ENCODE measurements around the gene ATAD3B. TPM values are rescaled to one million over a fixed set of nuclear protein-coding genes. Genes with fewer than 3 reads are reported as not detected.

Gene ATAD3B
- total and polyA plus RNA-seq, 2 of the 4 experiments (the other 2 are of a cell fraction): 13.8 to 29.0 TPM

DNA sequence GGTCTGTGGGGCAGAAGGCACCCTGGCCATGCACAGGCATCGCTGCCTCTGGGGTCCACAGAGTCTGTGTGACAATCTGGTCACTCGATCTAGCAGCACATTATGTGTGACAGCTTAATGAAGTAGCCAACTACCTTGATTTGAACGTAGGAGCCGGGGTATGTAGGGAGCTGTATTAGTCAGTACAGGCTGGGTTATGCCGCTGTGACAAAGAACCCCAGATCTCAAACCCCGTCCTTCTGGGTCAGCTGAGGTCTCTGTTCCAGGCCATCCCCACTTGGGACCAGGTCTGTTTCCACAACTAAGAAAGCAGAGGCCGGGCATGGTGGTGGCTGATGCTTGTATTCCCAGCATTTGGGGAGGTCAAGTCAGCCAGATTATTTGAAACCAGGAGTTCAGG lies 8.3 kb upstream of the ATAD3B start:
- H2BK15ac ChIP-seq (ENCODE audit: low read depth, low read length): no peak overlapping the region
- no peak overlapping the region for H2BK120ac ChIP-seq (ENCODE audit: low read depth, low read length)
- H3K18ac ChIP-seq (ENCODE audit: low read depth, low read length): no peak overlapping the region
- TF ChIP-seq, protein P1, sequence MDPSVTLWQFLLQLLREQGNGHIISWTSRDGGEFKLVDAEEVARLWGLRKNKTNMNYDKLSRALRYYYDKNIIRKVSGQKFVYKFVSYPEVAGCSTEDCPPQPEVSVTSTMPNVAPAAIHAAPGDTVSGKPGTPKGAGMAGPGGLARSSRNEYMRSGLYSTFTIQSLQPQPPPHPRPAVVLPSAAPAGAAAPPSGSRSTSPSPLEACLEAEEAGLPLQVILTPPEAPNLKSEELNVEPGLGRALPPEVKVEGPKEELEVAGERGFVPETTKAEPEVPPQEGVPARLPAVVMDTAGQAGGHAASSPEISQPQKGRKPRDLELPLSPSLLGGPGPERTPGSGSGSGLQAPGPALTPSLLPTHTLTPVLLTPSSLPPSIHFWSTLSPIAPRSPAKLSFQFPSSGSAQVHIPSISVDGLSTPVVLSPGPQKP (IDR thresholded peaks at IDR 0.05; ENCODE audit: borderline replicate concordance, low read depth, low read length): no peak
- no peak for TF ChIP-seq MAZ (IDR thresholded peaks at IDR 0.05; ENCODE audit: borderline replicate concordance, low read depth, low read length)
- no peak for TF ChIP-seq FOS (IDR thresholded peaks at IDR 0.05; ENCODE audit: low read depth, low read length)
- TF ChIP-seq RAD21 (IDR thresholded peaks at IDR 0.05; ENCODE audit: low read length): no peak
- TF ChIP-seq CEBPB (IDR thresholded peaks at IDR 0.05; ENCODE audit: low read depth, low read length): no peak
- TF ChIP-seq MXI1 (IDR thresholded peaks at IDR 0.05; ENCODE audit: borderline replicate concordance, low read depth, low read length): no peak
- TF ChIP-seq RFX5 (IDR thresholded peaks at IDR 0.05; ENCODE audit: low read depth, low read length): no peak
- TF ChIP-seq BHLHE40 (IDR thresholded peaks at IDR 0.05; ENCODE audit: low read depth, low read length): no peak
- TF ChIP-seq NFE2L2 (IDR thresholded peaks at IDR 0.05; ENCODE audit: low read depth, low read length): no peak
- TF ChIP-seq, protein P2, sequence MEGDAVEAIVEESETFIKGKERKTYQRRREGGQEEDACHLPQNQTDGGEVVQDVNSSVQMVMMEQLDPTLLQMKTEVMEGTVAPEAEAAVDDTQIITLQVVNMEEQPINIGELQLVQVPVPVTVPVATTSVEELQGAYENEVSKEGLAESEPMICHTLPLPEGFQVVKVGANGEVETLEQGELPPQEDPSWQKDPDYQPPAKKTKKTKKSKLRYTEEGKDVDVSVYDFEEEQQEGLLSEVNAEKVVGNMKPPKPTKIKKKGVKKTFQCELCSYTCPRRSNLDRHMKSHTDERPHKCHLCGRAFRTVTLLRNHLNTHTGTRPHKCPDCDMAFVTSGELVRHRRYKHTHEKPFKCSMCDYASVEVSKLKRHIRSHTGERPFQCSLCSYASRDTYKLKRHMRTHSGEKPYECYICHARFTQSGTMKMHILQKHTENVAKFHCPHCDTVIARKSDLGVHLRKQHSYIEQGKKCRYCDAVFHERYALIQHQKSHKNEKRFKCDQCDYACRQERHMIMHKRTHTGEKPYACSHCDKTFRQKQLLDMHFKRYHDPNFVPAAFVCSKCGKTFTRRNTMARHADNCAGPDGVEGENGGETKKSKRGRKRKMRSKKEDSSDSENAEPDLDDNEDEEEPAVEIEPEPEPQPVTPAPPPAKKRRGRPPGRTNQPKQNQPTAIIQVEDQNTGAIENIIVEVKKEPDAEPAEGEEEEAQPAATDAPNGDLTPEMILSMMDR (conservative IDR thresholded peaks at IDR 0.05; ENCODE audit: low read depth, low read length): no peak
- no peak for TF ChIP-seq MAFK (IDR thresholded peaks at IDR 0.05; ENCODE audit: low read depth, low read length)
- TF ChIP-seq, protein P3, sequence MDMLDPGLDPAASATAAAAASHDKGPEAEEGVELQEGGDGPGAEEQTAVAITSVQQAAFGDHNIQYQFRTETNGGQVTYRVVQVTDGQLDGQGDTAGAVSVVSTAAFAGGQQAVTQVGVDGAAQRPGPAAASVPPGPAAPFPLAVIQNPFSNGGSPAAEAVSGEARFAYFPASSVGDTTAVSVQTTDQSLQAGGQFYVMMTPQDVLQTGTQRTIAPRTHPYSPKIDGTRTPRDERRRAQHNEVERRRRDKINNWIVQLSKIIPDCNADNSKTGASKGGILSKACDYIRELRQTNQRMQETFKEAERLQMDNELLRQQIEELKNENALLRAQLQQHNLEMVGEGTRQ (IDR thresholded peaks at IDR 0.05; ENCODE audit: low read depth, low read length): no peak
- no peak for TF ChIP-seq POLR2A (IDR thresholded peaks at IDR 0.05; ENCODE audit: low read depth, low read length)
- no peak for TF ChIP-seq RCOR1 (IDR thresholded peaks at IDR 0.05; ENCODE audit: insufficient replicate concordance, low read length)
- no peak for TF ChIP-seq SMC3 (IDR thresholded peaks at IDR 0.05; ENCODE audit: low read depth, low read length)
- TF ChIP-seq CHD1 (IDR thresholded peaks at IDR 0.05; ENCODE audit: low read depth, low read length): no peak
- no peak overlapping the region for H2BK20ac ChIP-seq (ENCODE audit: low read depth, low read length)
- H3K56ac ChIP-seq (ENCODE audit: extremely low read depth, insufficient read depth, low read length): no peak overlapping the region
- H3K27me3 ChIP-seq (ENCODE audit: control insufficient read depth, insufficient read depth, low read length): no peaks in the 10 kb centered on the region
- no peak overlapping the region for H3K9ac ChIP-seq (ENCODE audit: low read depth, low read length)
- H2AK5ac ChIP-seq (ENCODE audit: low read depth, low read length): no peak overlapping the region
- no peaks in the 10 kb centered on the region for H3K4me1 ChIP-seq (ENCODE audit: control insufficient read depth, insufficient read depth, low read length)
- H3K9me1 ChIP-seq (ENCODE audit: insufficient read depth, low read length): no peaks in the 10 kb centered on the region
- ChIA-PET POLR2A (ENCODE audit: unreplicated experiment) (no interaction called here), CTCF (no interaction called here)
- no CpG with 5 or more reads among the region's 7 CpGs for WGBS, 2 experiments (ENCODE audit: extremely low coverage in 2 of 2, insufficient read length in 1 of 2)
- BruUV-seq (replicated peaks): no TSS peak
- H3K4me3 ChIP-seq (ENCODE audit: insufficient read depth, low read depth, low read length): no peak overlapping the region
- H2AFZ ChIP-seq (replicated peaks; ENCODE audit: low read length, poor library complexity): no peak overlapping the region
- H3K4ac ChIP-seq (ENCODE audit: low read depth, low read length): no peak overlapping the region
- DNase-seq (no peak), ATAC-seq (ENCODE audit: low read depth) (no peak)
- H3K23ac ChIP-seq (ENCODE audit: low read depth, low read length): no peak overlapping the region
- H4K5ac ChIP-seq (ENCODE audit: low read depth, low read length): no peak overlapping the region
- H3K14ac ChIP-seq (replicated peaks; ENCODE audit: low read depth, low read length): no peak overlapping the region
- no peak overlapping the region for H3K27ac ChIP-seq (ENCODE audit: insufficient read depth, low read length)
- no peaks in the 10 kb centered on the region for H3K36me3 ChIP-seq (ENCODE audit: control insufficient read depth, insufficient read depth, low read length)
- intact Hi-C loops (cut with micrococcal nuclease): no loop called here
- H2AK9ac ChIP-seq (replicated peaks; ENCODE audit: low read depth, low read length, poor library complexity): no peak overlapping the region
- in situ Hi-C loops (cut with MboI; ENCODE audit: low sequenced_read_pairs): no loop called here
- H4K20me1 ChIP-seq (ENCODE audit: insufficient read depth, low read length): no peaks in the 10 kb centered on the region
- no peak overlapping the region for H2BK5ac ChIP-seq (ENCODE audit: low read depth, low read length, poor library complexity, severe bottlenecking)
- no peaks in the 10 kb centered on the region for H3K79me1 ChIP-seq (ENCODE audit: low read depth in 1 of 2, low read length in 2 of 2)
- H3K4me2 ChIP-seq (ENCODE audit: low read depth, low read length): no peak overlapping the region
- no peak overlapping the region for H4K91ac ChIP-seq (ENCODE audit: insufficient read depth, low read depth, low read length)
- H3K9me3 ChIP-seq (ENCODE audit: control insufficient read depth, insufficient read depth, low read length): no peaks in the 10 kb centered on the region
- no peak overlapping the region for H4K8ac ChIP-seq (ENCODE audit: low read depth in 2 of 2, low read length in 2 of 2)
- dilution Hi-C loops (cut with HindIII; ENCODE audit: low sequenced_read_pairs, unreplicated experiment): no loop called here
